Esophagus mucosa (tissue), 1 donor: Measurements from ENCODE around the gene PEX14. TPM values are rescaled to one million over a fixed set of nuclear protein-coding genes. Genes with fewer than 3 reads are reported as not detected.
"Not testable (repeated sequence)": the region's sequence is repeated elsewhere in the genome, so short reads cannot be mapped to it uniquely, and the experiment has no call there.

Source experiments
- ATAC-seq: fragments of 200-7000 bp; cut with Tn5 transposase; one replicate; pipeline ENCODE4 v1.9.1; 2020
- total RNA-seq: library from RNA; stranded (reverse); gene quantifications from one replicate; pipeline ENCODE4 v1.2.4, GENCODE V29; 2023
- donor health status: DM: yes; HTN: yes; CAD: no.

PEX14 gene
- total RNA-seq, 1 donor from 2014 or later, result 16.2 TPM

DNA sequence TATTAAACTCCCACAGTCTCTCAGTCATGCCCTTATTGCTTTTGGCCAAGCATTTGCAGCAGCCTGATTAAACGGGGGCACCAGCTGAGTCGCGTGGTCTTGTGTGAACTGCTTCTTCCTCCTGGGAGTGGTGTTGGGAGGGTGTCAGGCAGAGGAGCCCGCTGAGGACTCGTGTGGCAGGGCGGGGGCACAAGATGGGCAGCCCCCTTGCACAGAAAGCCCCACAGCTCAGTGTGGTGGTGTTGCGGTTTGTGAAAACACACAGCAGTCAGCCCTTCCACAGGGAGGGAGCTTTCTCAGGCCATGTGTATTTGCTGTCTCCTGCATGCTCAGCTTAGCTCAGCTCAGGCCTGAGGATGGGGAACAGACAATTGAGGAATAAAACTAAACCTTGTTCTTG, 22.4 kb downstream of the PEX14 start:
- no peak for ATAC-seq

GRCh38 chr1:10498231-10498630, 23.5 kb downstream of the PEX14 start:
- ATAC-seq, result no peak

DNA sequence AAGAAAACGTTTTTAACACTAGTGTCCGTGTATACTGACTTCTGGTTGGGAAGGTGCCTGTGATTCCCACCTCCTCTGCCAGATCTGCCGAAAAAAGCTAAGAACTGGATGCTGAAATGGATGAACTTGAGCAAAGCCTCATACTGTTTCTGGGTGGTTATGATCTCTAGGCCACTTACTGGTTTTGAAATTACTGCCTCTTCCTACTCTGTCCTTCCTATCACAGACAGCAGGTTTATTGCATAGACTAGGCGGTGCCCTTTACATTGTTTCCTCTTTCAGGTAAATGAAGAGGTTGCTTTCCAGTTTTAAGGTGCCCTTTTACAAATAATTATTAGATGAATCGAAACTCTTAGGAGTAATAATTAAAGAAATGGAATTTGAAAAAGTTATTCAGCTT, 27.5 kb downstream of the PEX14 start:
- no peak for ATAC-seq

GRCh38 chr1:10504249-10504648, 29.5 kb downstream of the PEX14 start:
- no peak for ATAC-seq

DNA sequence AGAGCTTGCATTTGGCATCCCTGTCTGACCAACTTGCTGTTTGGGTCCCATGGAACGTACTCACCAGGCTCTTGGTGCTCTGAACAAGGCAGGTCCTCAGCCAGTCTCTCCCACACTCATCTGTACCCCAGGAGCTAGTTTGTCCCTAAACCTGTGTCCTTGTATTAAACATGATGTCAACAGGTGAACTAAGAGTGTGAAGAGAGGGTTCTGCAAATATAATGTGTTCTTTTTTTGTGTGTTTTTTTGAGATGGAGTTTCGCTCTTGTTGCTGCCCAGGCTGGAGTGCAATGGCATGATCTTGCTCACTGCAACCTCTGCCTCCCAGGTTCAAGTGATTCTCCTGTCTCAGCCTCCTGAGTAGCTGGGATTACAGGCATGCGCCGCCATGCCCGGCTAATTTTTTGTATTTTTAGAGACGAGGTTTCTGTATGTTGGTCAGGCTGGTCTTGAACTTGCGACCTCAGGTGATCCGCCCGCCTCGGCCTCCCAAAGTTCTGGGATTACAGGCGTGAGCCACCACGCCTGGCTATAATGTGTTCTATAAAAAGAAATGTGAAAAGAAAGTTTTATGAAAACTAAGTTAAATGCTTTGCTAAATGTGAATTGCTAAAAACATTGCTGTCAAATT, 31.4 kb downstream of the PEX14 start:
- not testable (repeated sequence) for ATAC-seq

DNA sequence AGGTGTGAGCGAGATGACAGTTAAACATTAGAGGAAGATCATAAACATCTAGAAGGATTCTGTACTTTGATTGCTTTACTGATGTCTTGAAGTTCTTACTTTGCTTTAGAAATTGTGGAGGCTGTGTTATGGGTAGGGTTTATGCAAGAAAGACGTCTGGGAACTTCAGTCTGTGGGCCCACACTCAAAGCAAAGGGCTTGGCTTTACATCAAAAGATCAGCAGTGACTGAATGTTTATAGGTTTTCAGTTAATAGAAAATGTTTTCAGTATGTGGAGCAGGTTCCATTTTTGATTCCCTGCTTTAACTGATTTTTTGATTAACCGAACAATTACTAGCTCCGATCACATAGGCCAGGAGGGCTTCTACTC, 31.9 kb downstream of the PEX14 start:
- no peak for ATAC-seq

GRCh38 chr1:10507111-10507879, 32.5 kb downstream of the PEX14 start:
- peak; percentile 68 for ATAC-seq

GRCh38 chr1:10508511-10508951, 33.8 kb downstream of the PEX14 start:
- ATAC-seq, result peak; percentile 19

DNA sequence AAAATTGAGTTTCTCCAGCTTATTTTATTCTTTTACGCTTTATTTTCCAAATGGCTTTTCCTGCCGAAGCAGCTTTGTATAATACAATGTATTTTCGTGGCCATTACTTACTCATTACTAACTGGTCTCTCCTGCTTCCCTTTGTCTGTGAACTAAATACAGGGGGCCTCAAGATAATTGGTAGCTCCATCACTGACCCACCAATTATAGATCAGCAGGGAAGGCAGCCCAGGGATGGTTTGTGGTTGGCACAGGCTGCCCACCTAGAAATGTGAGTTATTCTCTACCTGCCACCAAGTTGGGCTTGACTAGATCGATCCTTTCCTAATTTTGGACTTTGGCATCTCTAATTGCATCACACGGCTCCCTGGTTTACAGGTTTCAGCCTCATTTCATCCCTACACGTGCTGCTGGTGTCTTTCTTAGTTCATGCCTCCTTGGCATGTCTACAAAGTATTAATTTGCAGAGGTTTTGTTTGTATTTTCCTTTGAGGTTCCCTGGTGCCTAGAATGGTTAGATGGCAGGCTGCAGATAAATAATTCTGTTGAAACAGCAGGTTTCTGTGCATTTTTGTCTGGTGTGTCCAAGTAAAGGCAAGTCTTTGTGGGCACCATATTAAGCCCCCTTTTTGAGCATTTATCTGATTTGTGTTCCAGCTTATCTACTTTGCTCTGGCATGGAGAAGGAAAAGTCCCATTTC, 35.2 kb downstream of the PEX14 start:
- ATAC-seq, result no peak

DNA sequence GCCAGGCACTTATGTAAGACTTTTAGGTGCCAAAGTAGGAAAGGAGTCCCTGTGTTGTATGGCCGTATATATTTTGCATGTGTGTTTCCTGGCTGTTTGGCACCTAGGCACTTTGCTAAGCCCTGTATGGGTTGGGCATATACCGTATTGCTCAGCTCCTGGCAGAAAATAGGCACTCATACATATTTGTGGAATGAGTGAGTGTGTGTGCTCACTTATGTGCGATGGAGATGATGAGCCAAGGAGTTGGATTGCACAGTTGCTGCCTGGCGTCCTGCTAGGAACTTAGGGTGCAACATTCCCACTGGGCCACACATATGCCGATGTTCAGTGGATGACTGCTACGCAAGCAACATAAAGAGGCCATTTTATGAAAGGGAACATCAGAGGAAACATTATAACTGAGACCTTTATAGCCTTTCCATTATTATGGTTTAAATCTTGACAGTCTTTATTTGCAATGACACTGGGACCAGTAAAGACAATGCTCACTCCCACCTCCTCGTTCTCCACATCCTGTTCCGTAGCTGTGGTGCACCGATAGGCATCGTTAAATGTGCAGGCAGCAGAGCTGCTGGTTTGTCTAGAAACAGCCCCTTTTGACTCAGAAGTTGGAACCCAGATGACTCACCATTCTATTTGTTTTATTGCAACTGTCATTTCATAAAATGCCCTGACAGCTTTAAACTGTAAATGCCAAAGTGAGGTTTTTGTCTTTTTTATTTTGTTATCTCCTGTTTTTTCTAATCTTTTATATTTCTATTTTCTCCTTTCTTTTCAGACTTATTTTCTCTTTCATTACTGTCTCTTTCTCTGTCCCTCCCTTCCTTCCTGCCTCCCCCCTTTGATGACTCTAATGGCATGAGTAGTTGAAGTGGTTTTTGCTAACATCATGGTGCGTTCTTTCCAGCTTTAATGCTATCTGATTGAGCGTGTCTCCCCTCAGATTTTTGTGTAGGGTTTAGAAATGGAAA, 36.1 kb downstream of the PEX14 start:
- ATAC-seq, result peak; percentile 94

DNA sequence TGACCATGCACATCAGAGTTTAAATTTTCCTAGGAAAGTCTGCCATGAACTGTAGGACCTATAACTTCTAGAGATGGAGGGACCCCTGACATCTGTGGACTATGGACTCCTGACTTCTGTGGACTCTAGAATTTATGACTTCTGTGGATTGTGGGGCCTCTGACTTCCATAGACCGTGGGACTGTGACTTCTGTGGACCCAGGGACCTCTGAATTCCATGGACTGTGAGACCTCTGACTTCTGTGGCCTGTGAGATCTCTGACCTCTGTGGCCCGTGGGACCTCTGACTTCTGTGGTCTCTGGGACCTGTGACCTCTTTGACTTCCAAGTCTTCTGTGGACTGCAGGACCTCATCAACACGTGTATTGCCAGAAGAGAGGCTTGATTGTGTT, 36.7 kb downstream of the PEX14 start:
- ATAC-seq, result no peak

- no peak for ATAC-seq
Observed at GRCh38 chr1:10513199-10513598, 38.4 kb downstream of the PEX14 start.

DNA sequence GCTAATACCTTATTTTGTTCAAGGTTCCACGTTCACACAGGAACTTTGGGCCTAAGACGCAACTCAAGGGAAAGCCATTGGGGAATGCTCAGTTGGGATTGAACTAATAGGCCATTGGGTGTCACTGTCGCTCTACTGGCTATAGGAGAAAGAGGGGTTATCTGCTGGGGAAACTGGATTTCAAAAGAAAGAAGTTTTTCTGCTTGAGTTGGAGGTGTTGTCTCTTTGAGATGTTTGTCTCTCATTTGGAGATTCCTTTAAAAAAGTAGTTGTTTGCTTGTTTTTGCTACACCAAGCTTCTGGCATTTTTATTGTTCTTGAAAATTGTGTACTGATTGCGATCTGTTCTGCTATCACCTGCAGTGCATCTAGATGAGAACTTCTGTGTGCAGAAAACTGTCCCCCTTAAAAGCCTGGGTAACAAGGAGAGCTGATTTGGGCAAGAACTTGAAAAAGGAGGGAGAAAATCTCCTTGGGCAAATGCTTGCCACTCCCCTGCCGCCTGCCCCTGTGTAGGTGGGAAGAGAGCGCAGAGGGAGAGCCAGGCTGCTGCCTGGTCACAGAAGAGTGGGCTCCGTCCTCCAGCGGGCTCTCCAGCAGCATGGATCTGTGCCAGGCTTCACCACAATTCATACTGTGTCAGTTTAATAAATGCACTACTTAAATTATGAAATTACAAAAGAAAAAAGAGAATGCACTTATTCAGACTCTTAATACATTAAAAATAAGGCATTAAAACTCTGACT, 39.9 kb downstream of the PEX14 start:
- no peak for ATAC-seq

DNA sequence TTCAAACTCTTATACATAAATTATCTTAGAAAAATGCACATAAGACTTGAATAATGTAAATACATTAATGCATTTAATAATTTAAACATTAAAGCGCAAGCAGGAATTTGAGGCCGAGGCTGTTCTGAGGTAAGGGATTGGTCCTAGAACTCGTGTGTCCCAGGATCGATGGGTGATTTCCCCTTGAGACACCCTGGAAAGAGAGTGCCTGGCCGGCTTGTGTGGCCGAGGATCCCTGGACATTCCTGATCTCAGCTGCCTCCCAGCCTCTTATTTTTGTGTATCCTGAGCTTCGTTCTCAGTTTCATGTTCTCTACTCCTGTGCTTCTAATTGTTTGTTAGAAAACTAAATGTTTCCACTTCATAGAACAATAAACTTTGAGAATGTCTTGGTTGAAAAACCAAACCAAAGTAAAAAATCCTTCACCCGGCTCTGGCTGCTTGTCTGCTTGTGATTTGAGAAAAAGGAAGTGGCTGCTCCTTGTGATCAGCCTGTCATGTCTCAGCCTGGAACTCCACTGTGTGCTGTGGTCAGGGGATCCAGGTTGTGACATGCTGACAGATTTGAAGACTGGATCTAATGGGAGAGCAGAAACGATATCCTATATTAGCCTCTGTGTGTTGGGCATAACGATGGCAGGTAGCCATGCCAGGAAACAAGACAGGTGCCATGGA, 40.7 kb downstream of the PEX14 start:
- no peak for ATAC-seq

DNA sequence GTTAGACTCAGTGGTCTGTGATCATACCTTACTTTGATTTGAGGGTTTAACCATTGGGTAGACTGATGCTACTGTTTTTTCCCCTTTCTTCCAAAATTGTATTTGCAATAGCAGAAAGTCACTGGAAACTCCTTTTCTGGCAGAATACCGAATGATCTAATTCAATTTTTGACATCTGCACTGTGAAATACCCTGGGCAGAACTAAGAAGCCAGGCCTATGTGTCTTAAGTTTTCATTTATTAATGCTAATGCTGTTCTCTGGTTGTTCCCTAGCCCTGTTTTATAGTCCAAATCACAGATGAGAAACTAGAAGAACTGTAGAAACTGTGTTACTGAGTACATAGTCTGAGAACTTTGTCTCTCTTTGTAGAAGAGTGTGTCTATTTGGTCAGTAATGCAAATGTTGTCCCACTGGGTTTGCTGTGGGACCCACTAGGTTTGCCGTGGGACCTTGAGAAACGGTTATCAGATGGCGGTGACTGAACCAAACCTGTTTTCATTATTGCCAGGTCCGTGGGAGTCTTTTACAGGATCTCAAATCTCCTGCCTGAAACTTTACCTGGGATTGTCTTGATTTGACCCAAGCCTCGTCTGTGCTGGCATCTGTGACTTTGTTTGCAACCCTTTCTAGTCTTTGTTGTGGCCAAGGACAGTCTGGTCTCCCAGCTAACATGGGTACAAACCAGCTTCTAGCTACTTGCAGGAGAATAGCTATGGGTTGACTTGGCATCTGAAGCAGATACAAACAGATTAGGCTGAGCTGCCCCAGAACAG, 41.4 kb downstream of the PEX14 start:
- ATAC-seq, result no peak

GRCh38 chr1:10516925-10517676, 42.4 kb downstream of the PEX14 start:
- peak; percentile 25 for ATAC-seq

DNA sequence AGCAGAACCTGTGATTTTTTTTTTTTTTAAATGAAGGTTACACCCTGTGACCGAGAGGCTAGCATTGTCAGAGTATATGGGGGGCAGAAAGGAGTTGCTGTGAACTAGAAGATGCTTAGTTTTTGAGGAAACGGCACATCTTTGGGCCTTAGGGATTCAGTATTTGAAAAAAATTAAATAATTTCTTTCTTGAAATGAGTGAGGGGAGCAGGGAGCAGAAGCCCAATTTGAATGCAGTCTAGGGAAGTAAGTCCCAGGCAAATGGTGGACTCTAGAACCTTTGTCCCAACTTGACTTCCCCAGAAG, 42.9 kb downstream of the PEX14 start:
- no peak for ATAC-seq

DNA sequence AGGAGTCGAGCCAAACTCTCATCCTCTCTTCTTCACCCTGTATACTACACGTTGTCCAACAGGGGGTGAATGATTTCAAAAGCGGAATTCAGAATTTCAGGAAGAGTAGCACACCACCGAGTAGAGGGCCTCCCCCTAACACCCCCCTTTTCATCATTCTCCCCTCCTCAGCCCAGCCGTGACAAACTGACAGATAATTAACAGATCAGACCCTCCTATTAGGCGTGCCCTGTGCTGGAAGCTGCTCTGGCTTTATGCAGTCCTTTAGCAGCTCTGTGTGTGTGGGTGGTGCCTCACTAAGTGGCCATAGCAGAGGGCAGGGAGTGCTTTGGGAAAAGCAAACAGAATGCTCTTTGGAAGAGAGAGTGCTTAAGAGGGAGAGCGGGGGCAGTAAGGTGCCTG, 44.3 kb downstream of the PEX14 start:
- no peak for ATAC-seq

DNA sequence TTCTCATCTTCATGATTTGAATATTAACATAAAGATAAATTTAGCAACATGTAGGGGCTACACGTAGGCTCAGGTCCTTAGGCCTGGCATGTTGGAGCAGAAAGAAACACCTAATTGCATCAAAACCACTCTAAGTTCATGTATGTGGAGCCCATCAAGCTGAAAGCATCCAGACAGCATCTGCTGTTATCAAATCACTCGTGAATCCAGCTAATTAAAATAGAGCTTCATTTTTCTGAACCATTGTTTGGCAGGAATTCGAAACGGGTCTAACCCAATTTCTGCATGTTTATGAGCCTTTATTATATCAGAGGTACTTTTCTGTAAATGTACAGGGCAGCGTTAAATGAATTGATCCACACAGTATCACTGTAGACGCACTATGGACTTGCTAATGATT, 45.7 kb downstream of the PEX14 start:
- ATAC-seq, result no peak

DNA sequence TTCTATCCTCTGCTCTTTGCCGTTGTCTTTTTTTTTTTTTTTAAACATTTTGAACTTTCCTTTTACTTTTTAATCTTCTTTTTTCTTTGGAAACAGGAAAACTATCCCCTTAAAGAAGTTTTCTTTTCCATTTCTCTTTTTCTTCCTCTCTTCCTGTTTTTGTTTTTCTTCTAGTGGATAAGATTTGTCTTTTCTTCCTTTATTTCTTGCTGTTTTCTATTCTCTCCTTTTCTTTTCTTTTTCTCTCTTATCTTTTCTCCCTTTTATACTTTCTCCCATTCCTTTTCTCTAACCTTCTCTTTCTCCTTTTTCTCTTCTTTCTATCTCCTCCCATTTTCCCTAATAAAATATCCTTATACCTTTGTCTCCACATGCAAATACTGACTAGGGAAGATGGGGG, 46.2 kb downstream of the PEX14 start:
- no peak for ATAC-seq
